Measurements from ENCODE around the gene CLIC3. TPM values are rescaled to one million over a fixed set of nuclear protein-coding genes. Genes with fewer than 3 reads are reported as not detected.
A peak's percentile ranks its signal among the peaks of the same experiment; 100 is the strongest.
"Not testable (repeated sequence)": the region's sequence is repeated elsewhere in the genome, so short reads cannot be mapped to it uniquely, and the experiment has no call there.

Gene CLIC3
- total and polyA plus RNA-seq, 8 donors, result 0.24 to 1.3 (median 0.41) TPM; not detected in 1

DNA sequence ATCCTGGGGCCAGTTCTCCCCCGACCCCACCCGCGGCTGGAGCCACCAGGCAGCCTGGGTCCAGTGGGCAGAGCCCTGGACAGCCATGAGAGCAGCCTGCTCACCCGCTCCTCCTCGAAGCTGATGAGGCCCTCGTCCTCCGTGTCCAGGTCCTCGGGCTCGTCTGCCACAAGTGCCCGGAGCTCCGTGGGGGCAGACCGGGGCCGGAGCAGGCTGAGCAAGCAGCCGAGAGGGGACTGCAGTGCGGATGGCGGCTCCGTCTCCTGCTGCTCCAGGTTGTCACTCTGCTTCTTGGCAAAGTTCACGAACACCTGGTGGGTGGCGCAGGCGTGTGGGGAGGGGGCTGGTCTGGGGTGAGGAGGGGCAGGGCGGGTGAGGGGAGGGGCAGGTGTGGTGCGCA lies 11.9 kb upstream of the CLIC3 start:
- Histone ChIP-seq H3K4me1 (no peaks in the 10 kb centered on the region), H3K36me3 (peaks cover 0 to 22% (median 0%) of the 10 kb centered on the region in 3 donors), H3K9me3 (no peaks in the 10 kb centered on the region), H3K4me3 (no peak overlapping the region), H3K27me3 (no peaks in the 10 kb centered on the region), H3K27ac (no peak overlapping the region)
- FAIRE-seq, result no peak
- no peak for ATAC-seq
- no peak for DNase-seq
- WGBS, 2 donors, result 83 to 92% methylated on average over 21 to 22 of the region's 22 CpGs
- TF ChIP-seq, protein P1, sequence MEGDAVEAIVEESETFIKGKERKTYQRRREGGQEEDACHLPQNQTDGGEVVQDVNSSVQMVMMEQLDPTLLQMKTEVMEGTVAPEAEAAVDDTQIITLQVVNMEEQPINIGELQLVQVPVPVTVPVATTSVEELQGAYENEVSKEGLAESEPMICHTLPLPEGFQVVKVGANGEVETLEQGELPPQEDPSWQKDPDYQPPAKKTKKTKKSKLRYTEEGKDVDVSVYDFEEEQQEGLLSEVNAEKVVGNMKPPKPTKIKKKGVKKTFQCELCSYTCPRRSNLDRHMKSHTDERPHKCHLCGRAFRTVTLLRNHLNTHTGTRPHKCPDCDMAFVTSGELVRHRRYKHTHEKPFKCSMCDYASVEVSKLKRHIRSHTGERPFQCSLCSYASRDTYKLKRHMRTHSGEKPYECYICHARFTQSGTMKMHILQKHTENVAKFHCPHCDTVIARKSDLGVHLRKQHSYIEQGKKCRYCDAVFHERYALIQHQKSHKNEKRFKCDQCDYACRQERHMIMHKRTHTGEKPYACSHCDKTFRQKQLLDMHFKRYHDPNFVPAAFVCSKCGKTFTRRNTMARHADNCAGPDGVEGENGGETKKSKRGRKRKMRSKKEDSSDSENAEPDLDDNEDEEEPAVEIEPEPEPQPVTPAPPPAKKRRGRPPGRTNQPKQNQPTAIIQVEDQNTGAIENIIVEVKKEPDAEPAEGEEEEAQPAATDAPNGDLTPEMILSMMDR (IDR thresholded peaks at IDR 0.05), result no peak
- intact Hi-C loops (cut with DNase I), result no loop called here

DNA sequence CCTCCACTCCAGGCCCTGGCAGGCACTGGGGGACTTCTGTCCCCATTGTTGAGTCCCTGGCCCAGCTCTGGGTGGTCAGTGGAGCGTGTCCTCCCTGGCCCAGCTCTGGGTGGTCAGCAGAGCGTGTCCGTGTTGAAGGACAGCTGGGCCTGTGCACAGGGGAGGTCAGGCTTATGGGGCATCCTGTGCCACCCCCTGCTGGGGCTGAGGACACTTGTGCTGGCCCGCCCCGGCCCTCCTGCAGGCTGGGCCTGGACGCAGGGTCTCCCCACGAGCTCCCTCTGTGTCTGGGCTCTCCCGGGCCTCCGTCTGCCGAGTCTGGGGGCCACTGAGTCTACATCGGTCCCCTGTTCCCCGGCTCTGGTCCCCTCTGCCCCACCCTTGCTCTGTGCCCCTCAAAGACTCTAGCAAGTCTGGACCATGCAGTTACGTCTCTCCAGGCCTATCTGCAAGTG lies 11.5 kb upstream of the CLIC3 start:
- 90 to 98% methylated on average over 12 to 13 of the region's 13 CpGs for WGBS, 2 donors
- no peak for ATAC-seq

DNA sequence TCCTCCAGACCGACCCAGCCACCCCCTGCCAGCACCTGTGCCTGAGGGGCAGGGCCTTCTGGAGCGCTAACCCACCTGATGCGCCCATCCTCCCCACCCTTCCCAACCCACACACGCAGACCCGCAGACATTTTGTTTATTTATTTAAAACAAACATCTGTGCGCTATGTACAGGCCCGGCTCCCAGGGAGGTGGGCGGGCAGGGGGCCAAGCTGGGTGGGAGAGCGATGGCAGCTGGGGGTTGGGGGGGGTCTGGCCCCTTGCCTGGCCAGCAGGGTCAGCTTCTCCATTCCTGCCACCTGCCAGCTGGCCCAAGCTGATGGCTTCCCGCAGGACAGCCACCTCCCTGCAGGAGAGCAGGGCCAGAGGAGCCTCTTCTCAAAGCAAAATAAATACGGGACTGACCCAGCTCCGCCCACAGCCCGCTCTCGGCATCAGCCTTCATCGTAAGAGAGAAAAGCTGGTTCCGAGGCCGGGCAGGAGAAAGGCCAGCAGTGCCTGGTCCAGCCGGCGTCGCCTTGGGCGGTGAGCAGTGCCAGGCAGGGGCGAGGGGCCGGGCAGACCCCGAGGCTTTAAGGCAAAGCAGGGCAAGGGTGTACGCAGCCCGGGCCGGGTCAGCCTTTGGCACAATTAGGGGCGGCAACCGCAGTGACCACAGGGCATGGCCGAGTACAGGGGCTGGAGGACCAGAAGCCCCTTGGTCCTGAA lies 10.9 kb upstream of the CLIC3 start:
- no peaks in the 10 kb centered on the region for H3K27me3 ChIP-seq
- 76 to 77% methylated on average over 30 of the region's 30 CpGs for WGBS, 2 donors
- FAIRE-seq, result no peak
- H3K27ac ChIP-seq, result no peak overlapping the region
- H3K4me3 ChIP-seq, result no peak overlapping the region
- TF ChIP-seq, protein P1 (IDR thresholded peaks at IDR 0.05), result no peak
- H3K4me1 ChIP-seq, result no peaks in the 10 kb centered on the region
- peaks cover 0 to 19% (median 0%) of the 10 kb centered on the region in 3 donors for H3K36me3 ChIP-seq
- no peak for DNase-seq
- intact Hi-C loops (cut with DNase I), result no loop called here
- H3K9me3 ChIP-seq, result no peaks in the 10 kb centered on the region
- ATAC-seq, result peak; percentile 15 to 61 (median 30)

More for the DNA sequence above, 11.5 kb upstream of the CLIC3 start:
- DNase-seq (no peak), FAIRE-seq (no peak)
- peaks cover 0 to 22% (median 0%) of the 10 kb centered on the region in 3 donors for H3K36me3 ChIP-seq
- intact Hi-C loops (cut with DNase I), result no loop called here
- H3K9me3 ChIP-seq, result no peaks in the 10 kb centered on the region
- TF ChIP-seq, protein P1 (IDR thresholded peaks at IDR 0.05), result no peak
- no peaks in the 10 kb centered on the region for H3K27me3 ChIP-seq
- no peak overlapping the region for H3K27ac ChIP-seq
- H3K4me3 ChIP-seq, result no peak overlapping the region
- H3K4me1 ChIP-seq, result no peaks in the 10 kb centered on the region

DNA sequence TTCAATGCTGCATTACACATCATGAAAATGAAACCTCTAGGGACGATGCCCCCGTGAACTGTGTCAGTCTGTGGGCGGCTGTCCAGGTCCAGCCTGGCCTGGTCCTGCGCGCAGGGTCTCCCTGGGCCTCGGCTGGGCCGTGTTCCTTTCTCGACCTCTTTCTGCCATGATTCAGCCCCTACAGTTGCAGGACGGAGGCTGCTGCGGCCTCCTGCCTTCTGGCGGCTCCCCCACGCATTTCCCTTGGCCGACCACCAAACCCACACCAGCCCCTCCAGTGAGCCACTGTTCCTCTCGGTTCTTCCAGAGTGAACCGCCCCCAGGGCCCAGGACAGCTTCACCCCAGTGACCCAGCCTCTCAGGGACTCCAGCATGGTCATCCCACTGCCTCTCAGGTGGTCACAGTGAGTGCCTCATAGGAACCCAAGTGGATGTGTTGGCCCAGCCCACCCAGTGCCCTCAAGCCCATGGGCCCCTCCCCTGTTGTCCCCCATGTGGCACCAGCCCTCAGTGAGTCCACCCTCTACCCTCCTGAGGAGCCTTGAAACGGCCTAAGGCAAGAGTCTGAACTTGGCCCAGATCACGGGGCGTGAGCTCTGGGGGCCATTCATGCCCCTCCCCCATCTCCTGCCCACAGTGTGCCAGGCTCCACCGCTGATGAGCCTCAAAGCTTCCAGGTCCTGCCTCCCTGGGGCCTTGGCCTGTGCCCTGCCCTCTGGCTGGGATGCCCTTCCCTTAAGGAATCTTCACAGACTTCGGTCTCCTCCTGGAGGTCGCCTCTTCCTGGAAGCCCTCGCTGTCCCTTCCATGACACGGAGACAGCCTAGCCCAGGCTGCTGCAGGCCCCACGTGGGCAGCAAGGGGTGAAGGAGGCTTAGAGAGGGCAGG lies 10.0 kb upstream of the CLIC3 start:
- Histone ChIP-seq H3K27ac (no peak overlapping the region), H3K27me3 (no peaks in the 10 kb centered on the region), H3K9me3 (no peaks in the 10 kb centered on the region), H3K36me3 (peaks cover 0 to 12% (median 0%) of the 10 kb centered on the region in 3 donors), H3K4me1 (no peaks in the 10 kb centered on the region), H3K4me3 (no peak overlapping the region)
- DNase-seq, result no peak
- no peak for FAIRE-seq
- peak in 3 of 4 donors; percentile 8 to 26 (median 16) for ATAC-seq
- WGBS, 2 donors, result 85 to 91% methylated on average over 24 of the region's 24 CpGs
- intact Hi-C loops (cut with DNase I), result no loop called here
- TF ChIP-seq, protein P1 (IDR thresholded peaks at IDR 0.05), result no peak

DNA sequence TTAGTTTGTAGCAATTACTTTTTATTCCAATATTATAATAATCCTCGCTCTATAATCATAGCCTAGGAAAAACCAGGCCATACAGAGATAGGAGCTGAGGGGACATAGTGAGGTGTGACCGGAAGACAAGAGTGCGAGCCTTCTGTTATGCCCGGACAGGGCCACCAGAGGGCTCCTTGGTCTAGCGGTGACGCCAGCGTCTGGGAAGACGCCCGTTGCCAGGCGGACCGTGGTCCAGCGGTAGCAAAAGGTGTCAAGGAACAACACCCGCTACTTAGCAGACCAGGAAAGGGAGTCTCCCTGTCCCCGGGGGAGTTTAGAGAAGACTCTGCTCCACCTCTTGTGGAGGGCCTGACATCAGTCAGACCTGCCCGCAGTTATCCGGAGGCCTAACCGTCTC lies 7.9 kb upstream of the CLIC3 start:
- DNase-seq; H3K4me3 ChIP-seq; H3K9me3 ChIP-seq; H3K27me3 ChIP-seq; H3K27ac ChIP-seq; H3K36me3 ChIP-seq; FAIRE-seq; H3K4me1 ChIP-seq; intact Hi-C loops (cut with DNase I); ATAC-seq: not testable (repeated sequence)
- 41 to 54% methylated on average over 16 to 17 of the region's 17 CpGs for WGBS, 2 donors

All from pancreas (tissue), 10 donors.